Tibial nerve (tissue), 4 donors: ENCODE data around the gene DEFB114. TPM values are rescaled to one million over a fixed set of nuclear protein-coding genes. Genes with fewer than 3 reads are reported as not detected.

Experiments used
- DNase-seq, 2 donors: peaks; one replicate each; pipeline ENCODE4 v3.0.0-alpha.2; 2019; ENCODE audit warnings: low spot score in 2 of 2
- H3K27ac ChIP-seq, 4 donors: fragments of 200-600 bp; sonication (generic) in 3 of 4; one replicate each; pipeline ENCODE4 v1.5.1; 2017 to 2019; ENCODE audit warnings: mild to moderate bottlenecking in 1 of 4
- H3K27me3 ChIP-seq, 2 donors: fragments of 200-600 bp; sonication (generic) in 1 of 2; one replicate each; pipeline versions ENCODE4 v1.5.1 to v1.6.0; 2017 to 2019
- H3K36me3 ChIP-seq, 3 donors: fragments of 200-600 bp; sonication (generic); one replicate each; pipeline ENCODE4 v1.5.1; 2018 to 2019
- H3K4me1 ChIP-seq, 4 donors: fragments of 200-600 bp; sonication (generic) in 3 of 4; one replicate each; pipeline ENCODE4 v1.5.1; 2017 to 2019
- H3K4me3 ChIP-seq, 4 donors: fragments of 200-600 bp; sonication (generic) in 3 of 4; one replicate each; pipeline ENCODE4 v1.5.1; 2017 to 2019; ENCODE audit warnings: mild to moderate bottlenecking in 1 of 4, moderate library complexity in 1 of 4
- H3K9me3 ChIP-seq, 4 donors: fragments of 200-600 bp; sonication (generic) in 3 of 4; one replicate each; pipeline ENCODE4 v1.5.1; 2017 to 2019
- CTCF ChIP-seq, 5 experiments: fragments of 200-600 bp in 3 of 5; fragments of 450-650 bp in 2 of 5; sonication (generic) in 3 of 5; IDR thresholded peaks; one replicate each; pipeline ENCODE4 v1.5.1; 2016 to 2019; ENCODE audit warnings: antibody characterized with exemption in 5 of 5, mild to moderate bottlenecking in 3 of 5, moderate library complexity in 2 of 5
- EP300 ChIP-seq, 2 donors: sonication (generic); formaldehyde crosslinking; IDR thresholded peaks; one replicate each; pipeline ENCODE4 v1.6.1; 2017; ENCODE audit warnings: antibody characterized with exemption in 2 of 2, mild to moderate bottlenecking in 1 of 2
- POLR2A ChIP-seq, 2 donors: fragments of 450-650 bp; IDR thresholded peaks; one replicate each; pipeline ENCODE4 v1.6.1; 2017; ENCODE audit warnings: antibody characterized with exemption in 2 of 2, mild to moderate bottlenecking in 2 of 2, moderate library complexity in 2 of 2
- WGBS, 2 donors: methylation state at CpG; one replicate each; pipeline ENCODE4 v1.1.5; 2018; 5-methylcytosine and 5-hydroxymethylcytosine counted together
- total RNA-seq, 4 donors: library from RNA; depleted of rRNA; stranded (reverse); fragments of >200 nt; gene quantifications; one replicate each; pipeline ENCODE4 v1.1.0, GENCODE V29; 2016

DEFB114 gene
- total RNA-seq, 4 donors from 2014 or later, result not detected

- Histone ChIP-seq H3K36me3 (no peaks in the 10 kb centered on the region), H3K27me3 (no peaks in the 10 kb centered on the region), H3K4me3 (no peak overlapping the region), H3K27ac (no peak overlapping the region), H3K4me1 (no peaks in the 10 kb centered on the region), H3K9me3 (no peaks in the 10 kb centered on the region)
- 62 to 63% methylated on average over 1 of the region's 1 CpG for WGBS, 2 donors
- TF ChIP-seq EP300 (IDR thresholded peaks at IDR 0.05), result no peak
- no peak for TF ChIP-seq CTCF (IDR thresholded peaks at IDR 0.05)
- TF ChIP-seq POLR2A (IDR thresholded peaks at IDR 0.05), result no peak
- no peak for DNase-seq
Observed at GRCh38 chr6:49986551-49986950, 22.6 kb upstream of the DEFB114 start.

GRCh38 chr6:49982046-49982445, 18.1 kb upstream of the DEFB114 start:
- WGBS, 2 donors, result 85 to 88% methylated on average over 2 of the region's 2 CpGs
- DNase-seq, result no peak
- no peak for TF ChIP-seq POLR2A (IDR thresholded peaks at IDR 0.05)
- TF ChIP-seq CTCF (IDR thresholded peaks at IDR 0.05), result no peak
- TF ChIP-seq EP300 (IDR thresholded peaks at IDR 0.05), result no peak
- H3K9me3 ChIP-seq, result no peaks in the 10 kb centered on the region
- H3K36me3 ChIP-seq, result no peaks in the 10 kb centered on the region
- H3K27me3 ChIP-seq, result no peaks in the 10 kb centered on the region
- no peaks in the 10 kb centered on the region for H3K4me1 ChIP-seq
- H3K27ac ChIP-seq, result no peak overlapping the region
- H3K4me3 ChIP-seq, result no peak overlapping the region

GRCh38 chr6:49980898-49981297, 16.9 kb upstream of the DEFB114 start:
- DNase-seq, result no peak
- Histone ChIP-seq H3K36me3 (no peaks in the 10 kb centered on the region), H3K9me3 (no peaks in the 10 kb centered on the region), H3K27me3 (no peaks in the 10 kb centered on the region), H3K27ac (no peak overlapping the region), H3K4me1 (no peaks in the 10 kb centered on the region), H3K4me3 (no peak overlapping the region)
- TF ChIP-seq EP300 (IDR thresholded peaks at IDR 0.05) (no peak), CTCF (IDR thresholded peaks at IDR 0.05) (no peak), POLR2A (IDR thresholded peaks at IDR 0.05) (no peak)
- 77 to 81% methylated on average over 1 of the region's 1 CpG for WGBS, 2 donors

GRCh38 chr6:49979584-49979983, 15.6 kb upstream of the DEFB114 start:
- Histone ChIP-seq H3K4me1 (no peaks in the 10 kb centered on the region), H3K36me3 (no peaks in the 10 kb centered on the region), H3K4me3 (no peak overlapping the region), H3K9me3 (no peaks in the 10 kb centered on the region), H3K27ac (no peak overlapping the region), H3K27me3 (no peaks in the 10 kb centered on the region)
- 86 to 92% methylated on average over 4 of the region's 4 CpGs for WGBS, 2 donors
- DNase-seq, result no peak
- TF ChIP-seq CTCF (IDR thresholded peaks at IDR 0.05), result no peak
- no peak for TF ChIP-seq POLR2A (IDR thresholded peaks at IDR 0.05)
- TF ChIP-seq EP300 (IDR thresholded peaks at IDR 0.05), result no peak

DNA sequence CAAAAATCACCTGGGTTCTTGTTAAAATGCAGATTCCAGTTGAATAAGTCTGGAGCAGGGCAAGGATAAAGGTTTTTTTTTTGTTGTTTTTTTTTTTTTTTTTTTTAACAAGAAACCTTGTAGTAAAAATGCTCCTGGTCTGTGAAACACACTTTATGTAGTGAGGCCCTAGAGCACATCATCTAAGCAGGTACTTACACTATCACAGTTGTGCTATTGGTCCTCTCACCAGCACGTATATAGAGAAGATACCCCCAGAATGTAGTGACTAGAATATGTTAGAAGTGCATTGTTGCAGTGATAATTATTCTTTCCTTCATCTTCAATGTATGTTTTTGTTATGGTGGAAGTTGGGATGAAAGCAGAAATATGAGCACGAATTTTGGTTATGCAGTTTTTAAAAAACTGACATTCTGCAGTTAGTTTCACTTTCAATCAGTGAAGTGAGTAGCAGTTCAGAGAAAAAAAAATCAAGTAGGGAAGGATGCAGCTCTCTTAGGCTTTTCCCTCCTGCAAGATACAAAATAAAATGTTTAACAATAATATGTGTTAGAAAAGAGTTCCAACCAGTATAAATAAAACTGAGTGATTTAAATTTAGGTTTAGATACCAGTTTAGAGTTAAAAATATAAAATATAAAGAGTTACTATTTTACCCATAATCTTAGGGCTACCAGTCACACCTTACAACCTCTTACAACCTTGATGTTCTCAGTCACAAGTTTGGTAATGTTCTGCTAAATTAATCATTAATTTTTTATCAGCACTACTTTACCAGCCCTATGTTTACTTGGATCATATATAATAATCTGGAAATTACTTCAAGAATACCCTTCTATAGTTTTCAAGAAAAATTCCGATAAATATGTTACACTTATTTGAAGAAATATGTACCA, 14.6 kb upstream of the DEFB114 start:
- no peak overlapping the region for H3K27ac ChIP-seq
- H3K4me3 ChIP-seq, result peak overlapping the region in 1 of 4 donors; percentile 20
- TF ChIP-seq CTCF (IDR thresholded peaks at IDR 0.05) (no peak), POLR2A (IDR thresholded peaks at IDR 0.05) (no peak), EP300 (IDR thresholded peaks at IDR 0.05) (no peak)
- no peak for DNase-seq
- no peaks in the 10 kb centered on the region for H3K27me3 ChIP-seq
- WGBS, 2 donors, result 43 to 48% methylated on average over 3 of the region's 3 CpGs
- H3K9me3 ChIP-seq, result no peaks in the 10 kb centered on the region
- no peaks in the 10 kb centered on the region for H3K36me3 ChIP-seq
- no peaks in the 10 kb centered on the region for H3K4me1 ChIP-seq
